Measurements from ENCODE around the gene ZNF746.
A peak's percentile ranks its signal among the peaks of the same experiment; 100 is the strongest.
"Not testable (repeated sequence)": the region's sequence is repeated elsewhere in the genome, so short reads cannot be mapped to it uniquely, and the experiment has no call there.

Gene ZNF746

DNA sequence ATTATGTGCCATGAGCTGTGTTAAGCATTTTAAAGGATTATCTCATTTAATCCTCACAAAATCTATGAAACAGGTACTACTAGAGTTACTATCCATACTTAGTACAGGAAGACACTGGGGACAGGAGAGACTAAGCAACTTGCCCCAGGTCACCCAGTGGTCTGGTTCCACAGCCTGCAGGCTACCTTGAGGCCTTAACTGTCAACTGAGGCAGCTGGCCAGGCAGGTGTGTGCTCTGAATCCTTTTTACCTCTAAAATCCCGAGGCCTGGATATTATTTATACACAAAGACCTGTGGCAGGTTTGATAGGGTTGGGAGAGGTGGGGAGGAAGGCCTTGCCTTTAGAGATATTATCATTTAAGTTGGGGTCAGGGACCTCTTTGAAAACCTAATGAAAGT, 39.8 kb downstream of the ZNF746 start:
- no peak for DNase-seq

DNA sequence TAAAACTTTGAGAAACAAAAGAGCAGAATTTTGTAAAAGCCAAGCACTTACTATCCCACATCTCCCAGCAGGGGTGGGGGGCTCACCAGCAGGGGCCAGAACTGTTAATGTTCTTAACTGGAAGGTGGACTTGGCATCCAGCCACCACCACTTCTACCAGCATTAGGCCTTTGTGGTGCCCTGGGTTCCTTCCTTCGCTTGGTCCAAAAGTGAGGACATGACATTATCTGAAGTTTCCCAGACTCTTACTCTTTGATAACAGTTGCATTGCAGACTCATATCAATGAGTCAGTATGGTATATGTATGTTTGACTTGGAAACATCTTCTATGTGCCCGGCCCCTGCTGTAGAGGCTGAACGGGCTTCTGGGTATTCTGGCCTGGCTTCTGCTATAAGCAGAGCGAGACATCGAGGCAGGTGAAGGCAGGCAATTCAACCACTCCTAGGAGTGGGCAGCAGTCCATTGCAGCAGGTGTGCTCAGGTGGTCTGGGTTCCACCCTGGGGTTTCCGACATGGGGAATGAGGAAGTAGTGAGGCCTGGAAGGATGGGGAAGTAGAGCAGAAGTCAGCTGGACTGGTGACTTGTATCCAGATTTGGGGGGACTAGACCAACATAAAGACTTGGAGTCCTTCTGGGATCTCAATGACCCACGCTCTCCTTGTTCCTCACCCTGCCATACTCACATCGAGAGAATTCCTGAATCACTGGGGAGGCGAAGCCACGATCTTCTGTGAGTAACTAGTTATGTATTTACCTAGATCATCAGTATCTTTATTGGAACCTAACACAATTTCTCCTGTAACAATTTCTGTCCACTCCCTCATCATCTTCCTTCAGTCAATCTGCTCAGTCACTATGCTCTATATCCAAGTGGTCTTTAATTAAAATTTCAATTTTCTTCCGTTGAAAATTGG, 40.8 kb downstream of the ZNF746 start:
- no peak for DNase-seq

DNA sequence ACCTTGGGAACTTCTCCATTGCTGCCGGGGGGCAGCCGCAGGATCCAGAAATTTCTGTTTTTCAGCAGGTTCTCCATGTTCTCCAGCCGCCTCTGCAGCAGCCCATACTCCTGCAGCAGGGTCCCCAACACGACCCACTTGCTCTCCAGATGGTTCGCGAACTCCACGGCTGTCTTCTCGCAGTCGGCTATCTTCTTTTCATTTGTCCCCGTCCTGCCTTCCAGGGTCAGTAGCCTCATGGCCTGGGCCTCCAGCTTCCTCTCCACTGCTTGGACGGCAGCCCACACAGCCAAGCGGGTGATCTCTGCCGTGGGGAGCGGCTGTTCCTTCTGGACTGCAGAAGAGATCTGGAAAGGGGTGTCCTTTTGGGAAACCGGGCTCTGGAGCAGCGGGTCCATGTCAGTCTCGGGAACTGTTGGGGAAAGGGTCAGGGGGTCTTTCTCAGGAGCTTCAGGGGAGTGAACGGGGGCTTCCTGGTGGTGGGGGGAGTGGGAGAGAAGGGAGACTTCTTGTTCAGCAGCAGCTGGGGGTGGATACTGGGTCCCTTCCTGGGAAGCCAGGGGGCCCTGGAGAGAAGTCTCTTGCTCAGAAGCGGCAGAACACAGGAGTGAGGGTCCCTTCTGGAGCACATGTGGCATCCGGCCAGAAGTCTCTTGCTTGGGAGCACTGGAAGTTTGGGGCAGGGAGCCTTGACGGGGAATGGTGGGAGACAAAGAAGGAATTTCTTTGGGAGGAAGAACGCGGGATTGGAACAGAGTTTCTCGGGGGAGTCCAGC, 42.2 kb downstream of the ZNF746 start:
- no peak for DNase-seq

DNA sequence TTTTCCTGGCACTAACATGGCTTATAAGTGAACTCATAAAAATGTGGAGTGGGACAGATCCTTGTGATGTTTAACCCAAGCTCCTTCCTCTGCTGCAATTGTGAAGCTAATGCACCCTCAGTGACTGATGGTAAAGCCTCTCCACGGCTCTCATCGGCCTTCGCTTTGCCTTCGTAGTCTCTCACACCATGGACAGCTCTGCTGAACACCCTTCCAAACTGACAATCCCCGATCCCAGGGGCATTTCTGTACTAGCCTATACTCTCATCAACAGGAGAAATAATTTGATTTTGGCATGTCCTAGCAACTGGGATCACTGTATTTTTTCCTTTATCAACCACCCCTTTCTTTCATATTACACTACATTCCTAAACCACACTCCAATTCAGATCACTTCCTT, 42.9 kb downstream of the ZNF746 start:
- DNase-seq, result no peak

DNA sequence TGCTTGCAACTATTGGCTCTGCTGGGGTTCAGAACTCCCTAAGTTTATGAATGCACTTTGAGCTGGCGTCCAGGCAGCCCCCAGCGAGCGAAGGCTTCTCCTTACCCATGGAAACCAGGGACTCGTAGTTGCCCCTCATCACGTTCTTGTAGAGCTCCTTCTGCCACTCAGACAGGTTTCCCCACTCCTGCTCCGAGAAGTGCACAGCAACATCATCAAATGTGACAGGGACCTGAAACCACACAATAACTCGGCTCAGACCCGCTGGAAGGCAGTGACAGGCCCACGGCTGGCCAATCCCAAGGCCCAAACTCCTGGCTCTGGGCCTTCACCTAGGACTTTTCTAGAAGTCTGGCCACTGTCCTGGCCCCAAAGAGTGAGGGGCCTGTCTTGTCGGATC, 43.6 kb downstream of the ZNF746 start:
- DNase-seq, result no peak

DNA sequence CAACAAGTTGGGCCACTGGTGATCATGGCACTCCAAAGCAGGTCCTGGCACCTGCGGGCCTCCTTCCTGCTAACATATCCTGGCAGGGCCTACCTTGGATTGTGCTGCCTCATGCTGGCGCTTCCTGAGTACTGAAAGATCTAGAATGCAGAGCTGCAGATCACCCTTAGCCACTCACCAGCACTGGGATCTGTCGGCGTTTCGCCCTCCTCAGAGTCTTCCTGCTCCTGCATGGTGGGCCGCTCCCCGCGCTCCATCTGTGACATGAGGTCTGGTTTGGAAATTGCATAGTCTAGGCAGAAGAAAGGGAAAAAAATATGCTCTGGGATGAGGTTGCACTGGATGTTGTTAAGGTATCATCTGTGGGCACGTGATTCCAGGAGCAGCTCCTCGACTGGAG, 46.8 kb downstream of the ZNF746 start:
- no peak for DNase-seq

DNA sequence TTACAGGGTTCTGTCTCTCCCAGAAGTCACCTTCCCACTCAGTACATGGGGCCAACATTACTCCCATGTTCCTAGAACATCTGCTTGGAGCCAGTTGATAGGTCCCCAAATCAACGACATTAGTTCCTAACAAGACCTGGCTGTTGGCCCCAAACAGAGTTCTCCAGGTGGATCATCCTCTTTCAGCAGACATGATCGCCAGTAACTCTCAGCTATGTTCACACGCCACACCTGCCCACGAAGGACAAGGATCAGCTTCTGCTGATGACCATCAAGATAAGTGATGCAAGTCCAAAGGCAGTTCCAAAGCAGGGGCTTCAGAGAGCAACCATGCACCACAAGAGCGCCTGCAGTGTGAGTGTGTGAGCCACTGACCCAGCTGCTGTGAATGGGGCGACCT, 47.7 kb downstream of the ZNF746 start:
- no peak for DNase-seq

DNA sequence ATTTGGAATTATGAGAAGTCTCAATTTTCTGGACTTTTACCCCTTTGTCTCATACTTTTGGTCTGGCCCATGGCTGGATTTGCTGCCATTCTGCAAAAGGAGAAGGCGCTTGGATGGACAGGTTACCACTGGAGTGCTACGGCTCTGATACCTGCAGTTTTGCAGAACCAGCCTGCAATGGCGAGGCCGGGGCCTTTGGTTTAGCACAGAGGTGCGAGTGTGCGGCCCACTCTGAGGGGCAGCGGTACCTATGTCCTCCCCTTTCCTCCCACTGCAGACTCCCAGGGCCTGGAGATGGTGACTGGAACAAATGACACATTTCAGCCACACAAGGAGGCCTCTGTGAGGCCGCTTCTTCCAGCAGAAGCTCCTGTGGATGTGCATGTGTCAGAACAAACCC, 48.6 kb downstream of the ZNF746 start:
- no peak for DNase-seq

DNA sequence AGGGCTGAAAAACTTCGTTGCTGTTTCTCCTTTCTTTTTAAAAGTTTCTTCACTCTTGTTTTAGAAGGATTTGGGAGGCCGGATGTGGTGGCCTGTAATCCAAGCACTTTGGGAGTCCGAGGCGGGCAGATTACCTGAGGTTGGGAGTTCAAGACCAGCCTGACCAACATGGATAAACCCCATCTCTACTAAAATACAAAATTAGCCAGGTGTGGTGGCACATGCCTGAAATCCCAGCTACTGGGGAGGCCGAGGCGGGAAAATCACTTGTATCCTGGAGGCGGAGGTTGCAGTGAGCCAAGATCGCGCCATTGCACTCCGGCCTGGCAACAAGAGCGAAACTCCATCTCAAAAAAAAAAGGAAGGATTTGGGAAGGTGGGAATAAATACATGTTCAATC, 51.6 kb downstream of the ZNF746 start:
- not testable (repeated sequence) for DNase-seq

DNA sequence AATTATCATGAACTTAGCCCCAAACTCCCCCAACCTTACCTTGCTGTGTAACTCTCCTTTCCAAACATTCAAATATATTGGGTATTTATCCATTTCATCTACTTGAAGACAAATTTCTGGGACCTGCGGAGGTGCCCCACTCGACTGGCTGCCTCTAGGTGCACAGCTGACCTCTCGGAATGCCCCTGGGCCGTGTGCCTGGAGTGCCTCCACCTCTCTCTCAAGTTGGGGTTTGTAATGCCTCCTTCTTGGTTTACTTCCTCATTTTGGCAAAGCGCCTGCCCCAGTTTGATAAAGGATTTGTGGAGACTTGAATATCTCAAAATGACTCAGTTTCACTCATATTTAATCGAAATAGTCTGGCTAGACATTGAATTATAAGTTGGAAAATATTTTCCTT, 53.3 kb downstream of the ZNF746 start:
- DNase-seq, result no peak

DNA sequence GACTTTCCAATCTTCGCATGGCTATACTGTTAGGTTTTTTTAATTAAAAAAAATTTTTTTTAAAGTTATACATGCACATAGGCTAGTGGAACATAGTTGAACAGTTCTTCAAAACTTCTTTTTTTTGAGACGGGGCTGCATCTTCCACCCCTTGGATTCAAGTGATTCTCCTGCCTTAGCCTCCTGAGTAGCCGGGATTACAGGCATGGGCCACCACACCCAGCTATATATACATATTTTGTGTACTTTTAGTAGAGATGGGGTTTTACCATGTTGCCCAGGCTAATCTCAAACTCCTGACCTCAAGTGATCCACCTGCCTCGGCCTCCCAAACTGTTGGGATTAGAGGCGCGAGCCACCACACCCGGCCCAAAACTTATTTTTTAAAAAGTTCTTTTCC, 54.1 kb downstream of the ZNF746 start:
- no peak for DNase-seq

DNA sequence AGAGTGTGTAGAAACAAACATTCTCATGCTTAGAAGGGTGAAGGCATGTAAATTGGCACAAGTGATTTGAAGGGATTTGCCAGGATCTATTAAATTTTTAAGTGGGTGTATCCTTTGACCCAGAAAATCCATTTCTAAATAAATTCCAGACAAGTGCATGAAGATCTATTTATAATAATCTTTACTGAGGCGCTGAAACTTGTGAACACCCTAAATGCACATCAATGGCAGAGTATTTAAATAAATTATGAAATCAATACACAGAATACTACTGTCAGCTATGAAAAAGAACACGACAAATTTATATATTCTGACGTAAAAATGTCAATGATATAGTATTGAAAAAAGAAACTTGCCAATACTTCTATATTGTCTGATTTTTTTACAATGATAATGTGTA, 54.7 kb downstream of the ZNF746 start:
- no peak for DNase-seq

DNA sequence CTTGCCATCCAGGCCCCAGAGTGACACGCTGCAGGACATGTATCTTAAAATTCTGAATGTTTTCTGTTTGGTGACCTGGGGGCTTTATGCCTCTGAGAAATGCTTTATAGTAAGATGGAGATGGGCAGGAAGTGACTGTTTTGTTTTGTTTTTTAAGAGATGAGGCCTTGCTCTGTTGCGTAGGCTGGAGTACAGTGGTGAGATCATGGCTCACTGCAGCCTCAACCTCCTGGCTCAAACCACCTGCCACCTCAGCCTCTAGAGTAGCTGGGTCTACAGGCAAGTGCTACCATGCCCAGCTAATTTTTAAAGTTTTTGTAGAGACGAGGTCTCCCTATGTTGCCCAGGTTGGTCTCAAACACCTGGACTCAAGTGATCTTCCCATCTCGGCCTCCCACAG, 57.4 kb downstream of the ZNF746 start:
- no peak for DNase-seq

DNA sequence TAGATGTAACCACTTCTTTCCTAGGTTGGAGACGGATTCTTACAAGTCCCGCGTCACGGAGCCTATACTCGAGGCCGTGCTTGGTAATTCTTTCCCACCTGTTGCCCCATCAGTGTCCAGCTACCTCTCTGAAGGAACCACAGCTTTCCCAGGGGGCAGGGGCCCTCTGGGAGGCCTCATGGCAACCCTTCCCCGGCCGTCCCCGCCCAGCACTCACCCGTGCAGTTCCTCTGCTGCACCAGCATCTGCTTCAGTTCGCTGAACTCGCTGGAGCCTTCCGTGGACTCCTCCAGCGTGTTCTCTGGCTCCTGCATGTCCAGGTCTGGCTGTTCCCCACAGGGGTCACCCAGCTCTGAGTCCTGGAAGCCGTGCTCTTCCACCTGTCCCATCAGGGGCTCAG, 61.3 kb downstream of the ZNF746 start:
- DNase-seq, result no peak

DNA sequence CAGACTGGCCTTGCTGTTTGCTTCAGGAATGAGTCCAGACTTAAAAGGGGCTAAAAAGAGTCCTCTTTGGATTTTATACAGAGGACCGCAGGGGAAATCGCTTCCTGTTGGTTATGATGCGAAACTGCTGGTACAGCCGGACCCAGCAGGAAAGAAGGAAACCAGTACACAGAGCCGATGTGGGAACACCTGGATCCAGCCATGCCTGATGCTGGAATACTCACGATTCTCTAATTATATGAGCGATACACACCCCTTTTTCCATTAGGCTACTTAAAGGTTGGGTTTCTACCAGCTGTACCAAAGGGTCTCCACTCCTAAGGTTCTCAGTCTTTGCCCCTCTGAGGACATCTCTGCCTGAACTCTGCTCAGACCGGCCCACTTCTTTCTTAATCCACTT, 64.5 kb downstream of the ZNF746 start:
- DNase-seq, result no peak

DNA sequence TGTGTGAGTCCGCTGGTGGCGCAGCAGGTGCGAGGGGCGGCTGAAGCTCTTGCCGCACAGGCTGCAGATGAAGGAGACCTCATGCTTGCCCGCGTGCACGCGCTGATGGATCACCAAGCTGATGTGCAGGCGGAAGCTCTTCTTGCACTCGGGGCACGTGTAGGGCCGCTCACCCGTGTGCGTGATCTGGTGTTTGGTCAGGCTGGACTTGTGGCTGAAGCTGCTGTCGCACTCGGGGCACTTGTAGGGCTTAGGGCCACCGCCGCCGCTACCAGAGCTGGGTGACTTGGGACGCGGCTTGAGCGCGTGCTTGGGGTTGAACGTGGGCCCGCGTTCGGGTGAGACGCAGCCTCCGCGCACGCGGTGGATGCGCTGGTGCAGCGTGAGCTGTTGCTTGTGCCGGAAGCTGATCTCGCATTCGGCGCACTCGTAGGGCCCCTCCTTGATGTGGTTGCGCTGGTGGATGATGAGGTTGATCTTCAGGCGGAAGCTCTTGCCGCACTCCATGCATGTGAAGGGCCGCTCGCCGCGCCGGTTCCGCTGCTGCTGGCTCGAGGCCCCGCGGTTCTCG, 65.4 kb downstream of the ZNF746 start:
- DNase-seq, result no peak

DNA sequence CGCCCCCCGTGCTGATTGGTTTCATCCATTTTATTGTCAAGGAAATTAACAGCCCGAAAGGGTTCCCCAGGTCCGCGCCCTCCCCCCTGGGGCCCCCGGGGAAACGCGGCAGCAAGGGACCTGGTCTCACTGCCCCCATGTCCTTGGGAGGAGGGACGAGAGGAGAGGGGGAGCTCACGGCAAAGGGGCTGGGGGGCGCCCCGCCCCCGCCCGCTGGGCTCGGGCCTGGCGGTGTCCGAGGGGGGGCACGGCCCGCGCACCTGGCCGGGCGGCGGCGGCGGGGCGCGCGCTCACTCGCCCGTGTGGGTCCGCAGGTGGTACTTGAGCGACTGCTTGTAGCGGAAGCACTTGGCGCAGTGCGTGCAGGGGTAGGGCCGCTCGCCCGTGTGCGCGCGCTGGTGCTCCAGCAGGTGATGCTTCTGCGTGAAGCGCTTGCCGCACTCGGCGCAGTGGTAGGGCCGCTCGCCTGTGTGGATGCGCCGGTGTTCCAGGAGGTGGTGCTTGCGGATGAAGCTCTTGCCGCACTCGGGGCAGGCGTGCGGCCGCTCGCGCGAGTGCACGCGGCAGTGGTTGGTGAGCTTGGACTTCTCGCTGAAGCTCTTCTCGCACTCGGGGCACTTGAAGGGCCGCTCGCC, 66.0 kb downstream of the ZNF746 start:
- DNase-seq, result no peak

DNA sequence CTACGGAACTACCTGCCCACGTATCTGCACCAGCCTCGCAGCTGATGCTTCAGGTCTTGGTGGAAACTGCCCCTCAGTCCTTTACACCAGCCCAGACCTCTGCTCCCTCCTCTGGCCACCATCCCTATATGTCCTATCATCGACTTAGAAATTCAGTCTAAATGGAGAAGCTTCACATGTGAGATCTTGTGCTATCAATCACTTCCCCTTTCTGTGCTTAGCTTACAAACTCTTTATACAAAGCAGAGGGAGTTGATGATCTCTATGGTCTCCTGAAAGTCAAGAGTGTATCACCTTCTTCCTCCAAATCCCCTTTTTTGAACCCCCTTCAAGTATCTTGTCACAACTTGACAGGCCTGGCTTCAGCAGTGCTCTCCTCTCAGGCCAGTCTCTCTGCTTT, 67.4 kb downstream of the ZNF746 start:
- DNase-seq, result no peak

DNA sequence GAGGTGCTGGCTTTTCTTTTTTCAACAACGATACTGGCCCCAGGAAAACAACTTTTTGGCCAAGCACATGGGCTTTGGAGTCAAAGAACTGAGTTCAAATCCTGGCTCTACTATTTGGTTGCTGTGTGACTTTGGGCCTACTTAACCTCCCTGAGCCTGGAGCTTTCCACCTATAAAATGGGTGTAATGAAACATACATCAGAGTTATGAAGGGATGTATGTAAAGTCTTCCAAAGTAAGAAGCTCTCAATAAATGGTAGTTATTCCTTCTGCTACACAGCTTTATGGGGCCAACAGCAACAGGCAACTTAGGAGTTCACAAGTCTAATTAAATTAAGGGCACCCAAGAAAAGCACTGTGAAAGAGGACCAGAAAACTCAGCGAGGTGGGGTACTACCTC, 69.7 kb downstream of the ZNF746 start:
- no peak for DNase-seq

DNA sequence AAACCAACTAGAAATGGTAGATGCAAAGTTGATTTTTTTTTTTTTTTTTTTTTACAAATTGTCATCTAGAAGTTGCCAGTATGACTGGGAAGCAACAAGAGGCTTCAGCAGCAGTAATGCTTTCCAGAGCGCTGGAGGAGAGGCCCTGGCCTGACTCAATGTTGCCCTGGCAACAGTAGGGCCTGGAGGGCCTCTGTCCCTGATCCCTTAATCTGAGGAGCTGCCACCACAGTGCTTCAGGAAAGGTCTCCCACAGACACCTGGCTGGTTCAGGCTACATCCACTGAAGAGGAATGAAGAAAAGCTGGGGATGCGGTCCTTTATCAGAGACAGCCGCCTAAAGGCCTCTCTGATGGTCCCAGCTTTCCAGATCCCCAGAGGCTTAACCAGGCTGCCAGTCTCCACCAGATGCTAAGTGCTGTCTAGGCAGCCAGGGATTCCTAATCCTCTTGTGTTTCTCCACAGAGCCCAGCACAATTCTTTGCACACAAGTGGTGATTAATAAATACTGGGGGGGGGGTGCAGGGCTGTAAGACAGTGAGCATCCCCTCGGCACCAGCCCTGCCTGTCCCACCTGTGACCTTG, 70.4 kb downstream of the ZNF746 start:
- peak; percentile 2 to 58 for DNase-seq

DNA sequence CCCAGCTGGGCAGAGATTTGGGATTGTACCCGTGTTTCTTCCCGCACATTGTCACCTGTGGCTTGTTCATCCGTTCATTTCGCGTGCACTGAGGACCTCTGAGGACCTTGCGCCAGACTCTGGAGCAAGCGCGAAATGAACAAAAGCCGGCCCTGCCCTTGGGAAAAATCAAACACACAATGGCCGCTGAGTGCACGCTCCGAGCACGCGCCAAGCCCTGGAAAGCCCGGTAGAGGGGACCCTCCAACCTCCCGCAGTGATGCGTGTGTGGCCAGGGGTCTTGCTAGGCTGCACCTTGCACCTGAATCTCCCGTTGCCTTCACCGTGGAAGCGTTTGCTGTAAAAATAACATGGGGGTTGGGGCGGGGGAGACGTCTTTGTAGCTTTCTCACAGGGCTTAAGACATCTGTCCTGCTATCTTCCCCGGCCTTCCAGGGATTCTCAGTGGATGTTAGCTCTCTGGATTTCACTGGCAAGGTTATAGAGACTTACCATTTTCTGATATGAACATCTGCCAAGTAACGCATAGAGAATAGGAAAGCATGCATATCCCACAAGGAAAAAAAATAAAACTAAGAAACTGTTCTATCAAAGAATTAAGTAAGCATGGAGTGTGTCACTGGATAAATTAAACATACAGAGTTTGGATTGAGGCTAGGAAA, 74.0 kb downstream of the ZNF746 start:
- no peak for DNase-seq

DNA sequence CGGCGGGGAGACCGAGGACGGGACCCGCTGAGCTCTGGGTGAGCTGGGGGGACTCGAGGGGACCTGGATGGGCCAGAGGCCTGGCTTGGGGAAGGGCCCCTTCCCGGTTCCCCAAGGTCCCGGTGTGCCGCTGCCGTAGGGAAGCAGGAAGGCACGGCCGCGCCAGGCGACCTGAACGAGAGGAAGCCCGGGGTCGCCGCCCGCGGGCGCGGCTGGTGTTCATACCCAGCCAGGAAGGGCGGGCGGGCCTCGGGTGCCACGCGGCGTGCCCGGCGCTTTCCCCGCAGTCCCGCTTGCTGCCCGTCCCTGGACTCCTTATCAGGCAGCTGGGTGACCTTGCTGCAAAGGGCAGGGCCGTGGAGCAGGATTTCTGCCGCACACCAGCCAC, 74.7 kb downstream of the ZNF746 start:
- DNase-seq, result no peak

Data from NCI-H524 (cell line).